Measurements from ENCODE around the gene ATXN2. TPM values are rescaled to one million over a fixed set of nuclear protein-coding genes. Genes with fewer than 3 reads are reported as not detected.

ATXN2 gene
- total and polyA plus RNA-seq, 9 of the 15 experiments (the other 6 are each of a cell fraction or from before 2014, with no cell fraction given) = 16.8 to 67.8 (median 29.3) TPM

GRCh38 chr12:111451232-111451631 lies 147.9 kb downstream of the ATXN2 start:
- peaks cover 97% of the 10 kb centered on the region for H3K36me3 ChIP-seq (ENCODE audit: control insufficient read depth, insufficient read depth, low read length)
- no TSS peak for BruUV-seq (replicated peaks)
- H3K27me3 ChIP-seq (ENCODE audit: control insufficient read depth in 2 of 2, insufficient read depth in 2 of 2, low read length in 2 of 2) = no peaks in the 10 kb centered on the region
- H3K9me1 ChIP-seq (ENCODE audit: control insufficient read depth, insufficient read depth, low read length) = no peaks in the 10 kb centered on the region
- FAIRE-seq (no peak), ATAC-seq (no peak), DNase-seq (ENCODE audit: extremely low read depth in 1 of 4, low spot score in 3 of 4) (no peak)
- no peak overlapping the region for H3K27ac ChIP-seq (ENCODE audit: extremely low read depth, low read depth, low read length)
- TF ChIP-seq TRIM28 (IDR thresholded peaks at IDR 0.05) (no peak), POLR2A (conservative IDR thresholded peaks at IDR 0.05) (peak; percentile 12; the same call in 1 of the 2 replicates), ETV1 (tag; conservative IDR thresholded peaks at IDR 0.05; ENCODE audit: low read depth) (no peak), SUPT5H (IDR thresholded peaks at IDR 0.05) (0 out of 2 replicates have a peak, but pooled peaks have one; percentile 5), HLTF (IDR thresholded peaks at IDR 0.05) (no peak), ZNF239 (CRISPR knock-in tag; IDR thresholded peaks at IDR 0.05) (no peak), PHB (CRISPR knock-in tag; IDR thresholded peaks at IDR 0.05) (no peak), ZNF174 (CRISPR knock-in tag; IDR thresholded peaks at IDR 0.05) (no peak)
- TF ChIP-seq, protein P1, sequence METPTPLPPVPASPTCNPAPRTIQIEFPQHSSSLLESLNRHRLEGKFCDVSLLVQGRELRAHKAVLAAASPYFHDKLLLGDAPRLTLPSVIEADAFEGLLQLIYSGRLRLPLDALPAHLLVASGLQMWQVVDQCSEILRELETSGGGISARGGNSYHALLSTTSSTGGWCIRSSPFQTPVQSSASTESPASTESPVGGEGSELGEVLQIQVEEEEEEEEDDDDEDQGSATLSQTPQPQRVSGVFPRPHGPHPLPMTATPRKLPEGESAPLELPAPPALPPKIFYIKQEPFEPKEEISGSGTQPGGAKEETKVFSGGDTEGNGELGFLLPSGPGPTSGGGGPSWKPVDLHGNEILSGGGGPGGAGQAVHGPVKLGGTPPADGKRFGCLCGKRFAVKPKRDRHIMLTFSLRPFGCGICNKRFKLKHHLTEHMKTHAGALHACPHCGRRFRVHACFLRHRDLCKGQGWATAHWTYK (CRISPR knock-in tag; IDR thresholded peaks at IDR 0.05) = no peak
- H4K20me1 ChIP-seq (replicated peaks; ENCODE audit: control insufficient read depth, insufficient read depth, low read length) = peaks cover 11% of the 10 kb centered on the region; the same call in 1 of the 2 replicates
- peaks cover 3% of the 10 kb centered on the region; the same call in 2 of the 3 replicates for H3K79me2 ChIP-seq (ENCODE audit: control insufficient read depth, insufficient read depth, low read length)
- 80% methylated on average over 1 of the region's 1 CpG for WGBS (ENCODE audit: insufficient coverage, low coverage, missing lambda C conversion rate)
- ChIA-PET POLR2A (interaction anchor here (0.6 to 2.4 kb wide), 9 partner anchors 9 to 1053 kb away, joined by 3 to 18 read pairs (median 4); no protein-coding TSS in a partner anchor), CTCF (ENCODE audit: low intra/inter-chr PET ratio) (interaction anchor here (1.8 to 3.8 kb wide), 4 partner anchors 48 to 120 kb away, joined by 3 to 54 read pairs (median 8); no protein-coding TSS in a partner anchor)
- in situ Hi-C loops (cut with MboI) (no loop called here), intact Hi-C loops (cut with micrococcal nuclease) (loop anchor here (1.0 to 5.0 kb wide), 3 partner anchors 54 to 221 kb away; no protein-coding TSS in a partner anchor)
- no peak overlapping the region for H2AFZ ChIP-seq (ENCODE audit: low read depth, low read length)
- H3K4me3 ChIP-seq = no peak overlapping the region
- no peak overlapping the region for H3K4me2 ChIP-seq (ENCODE audit: insufficient read depth, low read length)
- peaks cover under 1 to 11% of the 10 kb centered on the region in 2 experiments; a peak in 4 of 5 replicates for H3K4me1 ChIP-seq (replicated peaks in 1 of 2; ENCODE audit: control insufficient read depth in 2 of 2, insufficient read depth in 2 of 2, low read length in 2 of 2)
- H3K9ac ChIP-seq (ENCODE audit: insufficient read depth in 1 of 2, low read depth in 2 of 2, low read length in 2 of 2) = no peak overlapping the region
- H3K9me3 ChIP-seq (replicated peaks; ENCODE audit: control insufficient read depth, insufficient read depth, low read depth, low read length) = no peaks in the 10 kb centered on the region

Measured in K562 (cell line).